ENCODE measurements around the gene IFT57.
A peak's percentile ranks its signal among the peaks of the same experiment; 100 is the strongest.
"Not testable (repeated sequence)": the region's sequence is repeated elsewhere in the genome, so short reads cannot be mapped to it uniquely, and the experiment has no call there.

The IFT57 gene, protein sequence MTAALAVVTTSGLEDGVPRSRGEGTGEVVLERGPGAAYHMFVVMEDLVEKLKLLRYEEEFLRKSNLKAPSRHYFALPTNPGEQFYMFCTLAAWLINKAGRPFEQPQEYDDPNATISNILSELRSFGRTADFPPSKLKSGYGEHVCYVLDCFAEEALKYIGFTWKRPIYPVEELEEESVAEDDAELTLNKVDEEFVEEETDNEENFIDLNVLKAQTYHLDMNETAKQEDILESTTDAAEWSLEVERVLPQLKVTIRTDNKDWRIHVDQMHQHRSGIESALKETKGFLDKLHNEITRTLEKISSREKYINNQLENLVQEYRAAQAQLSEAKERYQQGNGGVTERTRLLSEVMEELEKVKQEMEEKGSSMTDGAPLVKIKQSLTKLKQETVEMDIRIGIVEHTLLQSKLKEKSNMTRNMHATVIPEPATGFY

DNA sequence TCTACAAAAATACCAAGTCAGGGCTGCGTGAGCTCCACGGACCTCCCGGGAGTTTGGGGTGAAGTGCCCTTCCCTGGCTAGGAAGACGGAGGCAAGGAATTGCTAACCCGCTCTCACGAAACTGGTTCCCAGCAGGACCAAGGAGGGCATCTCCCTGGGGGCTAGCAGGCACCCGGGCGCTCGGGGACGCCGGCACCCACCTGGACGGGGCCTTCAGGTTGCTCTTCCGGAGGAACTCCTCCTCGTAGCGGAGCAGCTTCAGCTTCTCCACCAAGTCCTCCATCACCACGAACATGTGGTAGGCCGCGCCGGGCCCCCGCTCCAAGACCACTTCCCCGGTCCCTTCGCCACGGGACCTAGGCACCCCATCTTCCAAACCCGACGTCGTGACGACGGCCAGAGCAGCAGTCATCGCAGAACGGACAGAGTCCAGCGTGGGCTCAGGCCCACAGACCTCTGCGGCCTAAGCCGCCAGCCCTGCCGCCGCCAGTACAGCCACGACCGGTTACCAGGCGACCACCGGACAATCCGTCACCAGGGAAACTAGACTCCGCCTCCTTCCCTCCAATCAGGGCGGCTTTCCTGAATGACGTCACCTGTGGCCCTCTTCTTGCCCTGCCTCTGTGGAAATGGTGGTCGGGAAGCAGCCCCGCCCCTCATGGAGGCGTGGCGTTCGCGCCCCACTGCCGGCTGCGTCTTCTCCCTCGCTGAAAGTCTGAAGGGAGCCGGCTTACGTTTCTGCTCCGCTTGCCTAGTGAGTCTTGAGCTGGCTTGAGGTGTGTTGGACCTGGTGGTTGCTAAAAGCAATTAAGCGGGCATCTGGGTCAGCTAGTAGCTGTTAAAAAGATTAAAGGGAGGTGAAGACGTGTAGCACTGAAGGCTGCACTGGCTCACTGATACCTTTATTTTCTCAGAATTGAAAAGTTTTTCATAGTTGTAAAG, at the start of gene IFT57:
Gene IFT57 (minus strand): TSS at position 514 of the 942 bp plus-strand sequence. CDS start 102 bp downstream, at position 412.
- DNase-seq: peak; percentile 98

DNA sequence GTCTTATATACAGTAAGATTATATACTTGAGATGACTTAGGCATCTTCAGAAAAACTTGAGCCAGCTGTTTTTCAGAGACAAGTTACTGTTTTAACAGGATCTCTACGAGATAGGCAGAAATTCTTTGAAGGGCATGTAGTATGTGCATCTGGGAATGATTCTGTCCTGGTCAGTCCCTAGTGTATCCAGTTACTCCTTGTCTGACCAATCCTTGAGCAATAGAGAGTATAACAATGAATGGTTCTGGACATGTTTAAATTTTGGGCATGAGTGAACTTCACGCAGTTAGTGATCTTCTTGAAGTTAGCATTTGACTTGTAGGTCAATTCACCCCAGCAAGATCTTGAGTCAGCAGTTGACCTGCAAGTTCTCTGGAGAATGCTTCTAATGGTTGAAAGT, 49.4 kb upstream of the IFT57 start:
- no peak for DNase-seq

DNA sequence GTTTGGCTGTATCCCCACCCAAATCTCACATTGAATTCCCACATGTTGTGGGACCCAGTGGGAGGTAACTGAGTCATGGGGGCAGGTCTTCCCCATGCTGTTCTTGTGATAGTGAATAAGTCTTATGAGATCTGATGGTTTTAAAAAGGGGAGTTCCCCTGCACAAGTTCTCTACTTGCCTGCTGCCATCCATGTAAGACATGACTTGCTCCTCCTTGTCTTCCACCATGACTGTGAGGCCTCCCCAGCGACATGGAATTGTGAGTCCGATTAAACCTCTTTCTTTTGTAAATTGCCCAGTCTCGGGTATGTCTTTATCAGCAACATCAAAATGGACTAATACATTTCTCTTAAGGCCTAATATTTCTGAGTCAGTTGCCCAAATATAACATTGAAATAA, 46.0 kb upstream of the IFT57 start:
- not testable (repeated sequence) for DNase-seq

DNA sequence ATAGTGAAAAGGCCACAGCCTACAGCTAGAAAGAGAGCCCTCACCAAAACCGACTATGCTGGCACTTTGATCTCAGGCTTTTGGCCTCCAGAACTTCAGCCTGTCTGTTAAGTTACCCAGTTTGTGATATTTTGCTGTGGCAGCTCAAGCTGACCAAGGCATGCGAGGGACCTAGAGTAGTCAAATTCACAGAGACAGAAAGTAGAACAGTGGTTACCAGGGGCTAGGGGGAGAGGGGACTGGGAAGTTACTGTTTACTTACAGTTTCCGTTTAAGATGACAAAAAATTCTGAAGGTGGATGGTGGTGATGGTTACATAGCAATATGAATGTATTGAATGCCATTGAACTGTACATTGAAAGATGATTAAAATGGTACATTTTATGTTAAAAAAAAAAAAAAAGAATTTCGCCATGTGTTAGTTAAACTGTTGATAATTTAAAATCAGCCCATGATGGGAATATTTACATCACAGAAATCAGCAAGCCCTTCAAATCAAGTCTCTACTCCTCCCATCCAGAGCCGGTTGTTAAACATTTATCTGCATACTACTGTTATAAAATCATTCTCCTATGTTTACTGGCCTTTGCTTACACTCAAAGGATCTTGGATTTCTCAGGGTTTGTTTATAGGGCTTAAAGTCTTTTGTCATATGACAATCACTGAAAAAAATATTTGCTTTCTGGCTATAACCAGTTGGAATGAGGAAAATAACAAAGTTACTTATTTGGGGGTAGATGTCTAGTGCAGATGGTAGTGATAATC, 42.5 kb upstream of the IFT57 start:
- DNase-seq: not testable (repeated sequence)

DNA sequence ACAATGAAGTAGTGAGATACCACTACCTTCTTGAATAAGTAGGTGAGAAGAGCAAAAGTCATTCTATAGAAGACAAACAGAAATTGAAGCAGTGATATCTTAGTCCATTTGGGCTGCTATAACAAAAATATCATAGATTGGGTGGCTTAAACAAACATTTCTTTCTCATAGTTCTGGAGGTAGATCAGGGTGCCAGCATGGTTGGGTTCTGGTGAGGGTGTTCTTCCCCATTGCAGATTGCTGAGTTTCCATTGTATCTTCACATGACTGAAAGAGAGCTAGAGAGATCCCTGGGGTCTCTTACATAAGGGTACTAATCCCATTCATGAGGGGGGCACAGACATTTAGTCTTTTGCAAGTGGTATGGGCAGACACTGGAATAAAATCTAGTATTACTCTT, 32.9 kb upstream of the IFT57 start:
- no peak for DNase-seq

DNA sequence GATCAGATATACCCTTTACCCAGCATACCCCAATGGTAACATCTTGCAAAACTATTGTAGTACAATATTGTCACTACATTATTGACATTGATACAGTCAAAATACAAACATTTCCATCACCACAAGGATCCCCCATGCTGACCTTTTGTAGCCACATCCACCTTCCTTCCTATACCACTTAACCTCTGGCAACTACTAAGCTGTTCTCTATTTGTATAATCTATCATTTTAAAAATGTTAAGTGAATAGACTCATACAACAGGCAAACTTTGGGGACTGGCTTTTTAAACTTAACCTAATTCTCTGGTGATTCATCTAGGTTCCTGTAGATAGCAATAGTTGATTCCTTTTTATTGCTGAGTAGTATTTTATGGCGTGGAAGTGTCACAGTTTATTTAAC, 29.6 kb upstream of the IFT57 start:
- DNase-seq: no peak

DNA sequence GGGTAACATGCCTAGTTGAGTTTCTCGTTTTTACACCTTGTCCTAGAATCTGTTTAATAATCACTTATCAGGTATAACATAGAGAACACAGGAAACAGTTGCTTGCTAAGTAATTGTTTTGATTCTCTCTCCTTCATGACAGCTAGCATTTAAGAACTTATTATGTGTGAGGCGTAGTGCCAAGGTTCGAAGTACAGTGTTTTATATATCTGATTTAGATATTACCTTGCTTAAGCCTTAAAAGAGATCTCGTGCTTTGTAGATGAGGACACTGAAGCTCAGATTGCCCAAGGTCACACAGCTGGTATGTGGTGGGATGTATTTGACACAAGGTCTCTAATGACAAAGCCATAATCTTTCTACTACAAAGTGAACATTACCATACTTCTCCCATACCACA, 29.0 kb upstream of the IFT57 start:
- no peak for DNase-seq

DNA sequence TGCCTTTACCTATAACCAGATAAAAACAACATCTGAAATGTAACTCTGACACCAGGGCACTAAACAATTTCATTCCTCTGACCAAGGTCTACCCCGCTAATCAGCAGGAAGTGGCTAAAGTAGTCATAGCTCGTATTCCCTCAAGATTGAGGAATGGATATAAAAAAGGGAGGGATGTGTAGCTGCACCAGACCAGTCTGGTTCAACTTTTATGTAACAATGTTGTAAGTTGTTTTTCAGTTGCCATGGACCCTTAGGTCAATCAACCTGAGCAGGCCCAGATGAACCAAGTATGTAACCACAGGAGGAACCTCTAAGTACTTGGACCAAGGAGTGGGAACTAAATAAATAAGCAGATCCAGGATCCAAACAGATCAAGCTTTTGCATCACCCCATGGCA, 28.4 kb upstream of the IFT57 start:
- DNase-seq: no peak

DNA sequence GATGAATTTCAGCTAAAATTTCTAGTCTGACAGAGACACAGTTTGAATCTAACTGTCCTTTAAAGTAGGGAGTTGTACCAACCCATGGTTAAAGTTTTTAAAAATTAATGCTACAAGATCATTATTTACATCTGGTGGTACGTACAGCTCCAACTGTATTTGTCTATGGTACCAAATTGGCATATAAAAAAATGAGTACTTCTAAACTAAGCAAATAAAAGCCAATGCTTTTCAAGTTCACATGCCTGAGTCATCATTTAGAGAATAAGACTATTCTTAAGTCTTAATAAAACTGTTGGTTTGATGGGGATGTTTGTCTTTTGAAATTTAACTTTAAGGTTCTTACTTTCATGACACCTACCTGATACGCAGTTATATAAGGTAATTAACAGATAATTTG, 21.0 kb upstream of the IFT57 start:
- no peak for DNase-seq

DNA sequence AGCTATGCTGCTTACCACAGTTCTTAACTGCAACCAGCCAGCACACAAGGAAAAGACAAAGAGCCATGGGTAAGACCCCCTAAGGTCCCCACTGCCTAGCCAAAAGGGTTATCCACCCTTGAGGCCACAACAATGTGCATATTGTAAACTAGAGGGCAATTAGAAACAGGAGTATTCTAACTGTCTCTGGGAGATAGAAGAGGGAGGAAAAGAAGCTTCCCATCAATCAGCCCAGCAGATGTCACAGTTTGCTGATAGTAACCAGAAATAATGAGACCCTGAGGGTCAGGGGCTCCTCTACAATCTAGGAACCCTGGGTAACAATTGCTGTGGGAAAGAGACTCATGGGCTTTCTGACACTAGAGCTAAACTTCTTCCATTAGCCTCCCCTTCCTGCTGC, 20.6 kb upstream of the IFT57 start:
- DNase-seq: no peak

DNA sequence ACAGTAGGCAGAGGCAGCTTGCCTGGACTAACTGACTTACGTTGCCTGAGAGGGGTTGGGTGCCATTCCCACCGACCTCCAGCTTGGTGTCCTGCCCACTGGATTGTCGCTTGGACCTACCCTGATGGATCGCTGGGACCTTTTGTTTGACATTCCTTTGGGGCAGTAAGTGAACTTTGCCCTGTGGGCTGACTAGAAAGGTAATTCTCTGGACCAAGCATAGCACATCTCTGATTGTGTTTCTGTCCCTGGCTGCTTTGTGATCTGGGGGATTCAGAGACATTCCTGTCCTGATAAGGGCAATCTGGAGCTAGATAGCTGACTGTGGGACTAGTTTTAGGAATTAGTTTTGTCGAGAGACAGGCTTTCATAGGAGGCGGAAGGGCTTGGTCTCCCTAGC, 19.5 kb upstream of the IFT57 start:
- no peak for DNase-seq

DNA sequence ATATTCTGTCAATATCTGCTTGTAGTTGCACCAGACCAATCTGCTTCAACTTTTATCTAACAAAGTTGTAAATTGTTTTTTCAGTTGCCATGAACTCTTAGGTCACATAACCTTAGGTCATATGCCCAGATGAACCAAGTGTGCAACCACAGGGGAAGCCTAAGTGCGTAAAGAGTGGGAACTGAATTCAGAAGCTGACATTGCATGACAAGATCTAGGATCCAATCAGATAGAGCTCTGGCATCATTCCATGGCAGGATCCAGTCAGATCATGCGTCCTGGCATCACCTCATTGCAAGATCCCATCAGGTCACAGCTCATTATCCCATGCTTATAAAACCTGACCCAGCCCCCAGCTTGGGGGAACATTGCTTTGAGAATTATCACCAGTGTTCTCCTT, 18.9 kb upstream of the IFT57 start:
- DNase-seq: no peak

DNA sequence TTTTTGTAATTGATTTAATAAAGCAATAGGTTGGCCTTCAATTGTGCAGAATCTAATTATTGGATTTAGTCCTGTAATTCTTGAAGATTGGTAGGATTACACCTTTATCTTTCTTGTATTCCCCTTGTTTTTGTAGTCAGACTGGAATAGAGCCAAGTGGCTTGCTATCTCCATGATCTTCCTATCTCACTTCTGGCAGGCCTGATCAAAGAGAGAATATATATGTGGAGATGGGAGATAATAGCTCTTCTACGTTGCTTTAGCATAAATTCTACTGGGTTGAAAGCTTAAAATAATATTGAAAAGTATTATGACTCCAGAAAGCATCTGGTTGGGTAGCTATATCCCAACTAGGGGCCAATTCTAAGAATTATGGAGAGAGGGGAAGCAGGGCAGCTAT, 16.9 kb upstream of the IFT57 start:
- DNase-seq: no peak

DNA sequence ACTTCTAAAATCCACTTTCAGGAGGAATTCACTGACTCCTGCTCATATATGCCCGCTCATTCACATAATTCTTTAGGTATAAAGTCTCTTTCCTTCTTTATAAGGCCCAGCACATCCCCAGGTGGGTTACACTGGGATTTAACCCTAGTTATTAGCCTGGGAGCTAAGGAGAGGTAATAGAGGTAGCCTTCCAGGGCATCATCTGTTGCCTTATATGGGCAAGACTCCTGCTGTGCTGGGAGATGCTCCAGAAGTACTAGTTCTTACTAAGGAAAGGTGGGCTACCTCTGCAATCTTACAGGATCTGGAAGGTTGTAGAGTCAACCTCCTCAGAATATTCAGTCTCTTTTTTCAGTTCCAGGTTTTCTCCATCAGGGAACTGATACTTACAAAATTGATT, 13.1 kb upstream of the IFT57 start:
- no peak for DNase-seq

DNA sequence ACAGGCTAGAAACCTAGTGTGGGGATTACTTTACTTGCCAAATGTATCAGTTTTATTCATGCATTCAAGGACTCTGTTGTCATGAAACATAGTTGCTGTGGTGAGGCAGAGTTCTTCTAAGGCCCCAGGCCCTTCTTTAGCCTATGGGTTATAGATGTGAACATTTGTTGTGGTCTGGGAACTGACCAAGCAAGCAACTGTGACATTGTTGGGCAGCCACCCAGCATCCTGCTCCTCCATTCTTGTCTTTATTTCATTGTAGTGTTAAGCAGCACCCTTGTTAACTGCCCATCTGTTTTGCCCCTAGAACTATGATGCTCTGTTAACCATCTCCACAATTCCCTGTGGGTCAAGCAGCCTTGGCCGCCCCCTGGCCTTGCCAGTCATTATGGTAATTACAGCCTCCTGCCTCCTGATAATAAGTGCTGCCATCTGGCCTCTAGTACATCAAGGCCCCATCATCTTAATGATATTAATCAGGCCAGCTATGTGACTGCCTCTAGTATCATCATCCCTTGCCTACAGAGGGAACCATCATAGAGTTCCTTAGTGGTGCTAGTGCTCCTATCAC, 12.2 kb upstream of the IFT57 start:
- no peak for DNase-seq

DNA sequence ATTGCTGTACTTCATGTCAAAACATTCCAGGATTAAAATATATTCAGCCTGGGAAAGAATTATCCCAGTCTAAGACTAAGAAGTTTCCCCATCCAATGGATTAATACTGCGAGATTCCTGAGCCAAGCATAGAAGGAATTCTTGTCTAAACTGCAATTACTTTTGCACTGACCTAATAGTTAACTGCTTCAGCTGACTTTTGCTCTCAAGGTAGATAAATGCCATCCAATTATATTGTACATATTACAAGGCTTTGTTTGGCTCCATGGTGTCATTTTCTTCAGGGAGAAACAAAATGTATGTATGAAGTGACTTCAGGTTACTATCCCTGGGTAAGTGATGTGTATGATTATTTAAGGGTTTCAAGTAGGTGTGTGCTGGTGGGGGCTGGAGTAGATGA, 6.1 kb upstream of the IFT57 start:
- no peak for DNase-seq

DNA sequence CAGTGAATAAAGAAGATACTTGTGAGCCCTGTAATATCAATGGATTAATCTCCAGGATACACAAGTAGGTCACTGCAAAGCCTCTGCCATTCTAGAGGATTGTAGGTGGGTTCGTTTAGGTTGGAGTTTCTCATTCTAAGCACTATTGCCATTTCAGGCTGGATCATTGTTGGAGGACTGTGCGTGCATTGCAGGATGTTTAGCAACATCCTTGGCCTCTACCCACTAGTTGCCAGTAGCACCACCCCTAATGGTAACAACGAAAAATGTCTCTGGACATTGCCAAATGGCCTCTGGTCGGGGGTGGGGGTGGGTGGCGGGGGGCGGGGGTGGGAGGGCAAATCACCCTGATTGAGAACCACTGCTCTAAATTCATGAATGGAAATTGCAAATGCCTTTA, 4.9 kb upstream of the IFT57 start:
- DNase-seq: no peak

DNA sequence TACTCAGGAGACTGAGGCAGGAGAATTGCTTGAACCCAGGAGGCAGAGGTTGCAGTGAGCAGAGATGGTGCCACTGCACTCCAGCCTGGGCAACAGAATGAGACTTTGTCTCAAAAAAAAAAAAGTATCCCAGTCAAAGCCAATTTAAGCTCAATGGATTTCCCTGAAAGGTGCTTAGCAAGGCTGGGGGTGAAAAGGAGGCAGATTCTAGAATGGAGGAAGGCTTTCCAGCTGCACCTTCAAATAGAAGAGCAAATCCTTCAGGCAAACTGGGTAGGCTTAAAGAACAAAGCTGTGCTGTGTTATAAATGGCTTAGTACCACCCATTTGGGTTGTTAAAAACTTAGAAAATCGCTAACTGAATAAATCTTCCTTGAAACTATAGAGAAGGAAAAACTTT, 3.0 kb upstream of the IFT57 start:
- DNase-seq: no peak

DNA sequence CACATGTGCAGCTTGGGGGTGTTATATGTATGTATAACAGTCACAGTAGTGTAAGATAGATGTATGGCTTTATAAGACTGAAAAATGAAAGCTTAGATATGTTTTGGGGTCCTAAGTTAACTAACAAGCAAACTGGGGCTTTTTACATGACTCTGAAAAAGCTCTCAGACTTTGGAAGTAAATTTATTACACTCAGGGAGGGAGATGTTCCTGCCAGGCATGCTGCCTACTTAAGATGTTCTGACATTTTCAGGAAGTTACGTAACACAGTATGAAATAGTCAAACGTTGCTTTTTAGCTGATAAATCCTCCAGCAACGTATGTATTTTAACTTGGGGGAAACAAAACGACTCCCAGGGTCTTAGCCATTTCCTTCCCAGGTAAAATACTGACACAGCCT, 1.7 kb upstream of the IFT57 start:
- DNase-seq: peak; percentile 51

DNA sequence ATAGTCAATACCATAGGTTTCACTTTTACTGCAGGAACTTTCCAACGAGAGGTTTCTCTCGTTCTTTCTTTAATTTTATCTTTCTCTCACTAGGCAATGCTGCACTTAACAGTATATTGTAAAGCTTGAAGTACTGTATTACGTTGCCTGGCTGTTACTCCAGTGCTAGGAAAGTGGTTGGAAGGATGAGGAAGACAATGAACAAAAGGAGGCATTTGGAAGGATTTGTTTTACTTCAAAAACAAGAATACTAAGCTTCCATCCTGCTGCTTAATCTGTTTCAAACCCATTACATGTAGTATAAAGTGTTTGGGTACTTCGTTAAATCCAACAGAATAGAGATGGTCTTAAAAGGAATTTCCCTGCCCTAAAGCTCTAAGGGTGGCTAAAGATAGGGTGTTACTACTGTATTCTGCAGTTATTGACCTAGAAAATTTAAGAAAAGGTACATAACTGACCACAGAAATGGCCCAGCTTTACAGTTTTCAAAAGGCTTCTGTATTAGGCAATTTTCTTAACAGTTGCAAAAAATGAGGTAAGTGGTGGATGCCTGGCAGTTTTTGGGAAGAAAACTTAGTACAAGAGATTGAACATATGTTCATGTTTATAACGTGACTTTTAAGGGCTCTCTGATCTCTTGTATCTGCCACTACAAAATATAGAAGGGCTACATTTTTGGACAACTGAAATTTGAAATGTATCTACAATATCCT, 785 bp upstream of the IFT57 start:
- peak; percentile 30 for DNase-seq

DNA sequence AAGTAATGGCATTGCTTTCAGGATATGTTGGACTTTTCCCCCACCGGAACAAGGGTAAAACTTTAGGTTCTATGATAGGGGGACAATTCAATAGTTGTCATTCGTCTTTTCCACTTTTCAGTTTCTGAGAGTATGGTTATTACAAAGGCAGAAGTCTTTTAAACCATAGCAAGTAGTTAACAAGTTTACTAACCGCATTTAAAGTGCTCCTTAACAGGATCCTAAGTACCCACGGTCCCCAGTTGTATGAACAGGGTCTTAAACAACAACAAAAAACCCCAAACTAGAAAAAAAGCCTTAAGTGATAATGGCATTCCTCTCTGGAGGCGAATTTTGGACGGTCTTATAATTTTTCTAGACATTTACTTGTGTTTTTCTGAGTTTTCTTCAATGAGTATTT, 831 bp downstream of the IFT57 start:
- DNase-seq: peak; percentile 15

DNA sequence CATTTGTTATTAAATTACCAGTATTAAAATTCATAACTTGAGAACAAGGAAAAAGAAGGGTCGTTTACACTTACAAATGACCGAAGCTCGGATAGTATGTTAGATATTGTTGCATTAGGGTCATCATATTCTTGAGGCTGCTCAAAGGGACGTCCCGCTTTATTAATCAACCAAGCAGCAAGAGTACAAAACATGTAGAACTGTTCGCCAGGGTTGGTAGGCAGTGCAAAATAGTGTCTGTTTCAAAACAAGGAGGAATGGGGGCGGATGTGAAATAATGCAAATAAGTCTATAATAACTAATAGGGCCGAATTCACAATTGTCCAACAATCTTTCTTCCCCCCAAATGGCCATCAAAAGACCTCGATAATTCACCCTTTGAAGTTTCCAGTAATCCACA, 2.9 kb downstream of the IFT57 start:
- no peak for DNase-seq
